Stimulated activated CD4-positive, alpha-beta T cell treated with anti-CD3 and anti-CD28 coated beads, TNF-alpha, amount 100 ng/mL, for 4 hours (primary cell): Measurements from ENCODE around the gene TMEM121.
"Not testable (repeated sequence)": the region's sequence is repeated elsewhere in the genome, so short reads cannot be mapped to it uniquely, and the experiment has no call there.

Experiments
- DNase-seq, 3 experiments: peaks; one replicate each; pipeline ENCODE4 v3.0.0-alpha.2; 2020; ENCODE audit warnings: low read depth in 3 of 3

TMEM121 gene

GRCh38 chr14:105570482-105570881 lies 44.1 kb downstream of the TMEM121 start:
- no peak for DNase-seq

GRCh38 chr14:105571181-105571951 lies 45.0 kb downstream of the TMEM121 start:
- DNase-seq = not testable (repeated sequence)

GRCh38 chr14:105572063-105572462 lies 45.7 kb downstream of the TMEM121 start:
- DNase-seq = not testable (repeated sequence)

GRCh38 chr14:105573841-105574240 lies 47.5 kb downstream of the TMEM121 start:
- DNase-seq = not testable (repeated sequence)

GRCh38 chr14:105574411-105574810 lies 48.0 kb downstream of the TMEM121 start:
- DNase-seq = not testable (repeated sequence)

- DNase-seq = not testable (repeated sequence)
Observed at GRCh38 chr14:105575016-105575700, 48.8 kb downstream of the TMEM121 start.

GRCh38 chr14:105576525-105577088 lies 50.2 kb downstream of the TMEM121 start:
- DNase-seq = no peak

- DNase-seq = no peak
Observed at GRCh38 chr14:105577314-105577861, 51.0 kb downstream of the TMEM121 start.

GRCh38 chr14:105578070-105578469 lies 51.7 kb downstream of the TMEM121 start:
- DNase-seq = no peak

GRCh38 chr14:105579221-105579620 lies 52.8 kb downstream of the TMEM121 start:
- DNase-seq = not testable (repeated sequence)
